Right atrium auricular region (tissue), 2 donors: ENCODE results near the gene TFEB. TPM values are rescaled to one million over a fixed set of nuclear protein-coding genes. Genes with fewer than 3 reads are reported as not detected.

Experiments used
- DNase-seq: peaks from one replicate; pipeline ENCODE4 v3.0.0-alpha.2; 2019; ENCODE audit warnings: low spot score
- H3K27ac ChIP-seq, 2 donors: fragments of 200-600 bp; sonication (generic); 1 replicate in 1 of 2; 2 replicates in 1 of 2; pipeline ENCODE4 v1.5.1; 2016 to 2019
- H3K27me3 ChIP-seq, 2 donors: fragments of 200-600 bp; sonication (generic); one replicate each; pipeline versions ENCODE4 v1.5.1 to v1.6.0; 2017 to 2019
- H3K36me3 ChIP-seq: fragments of 200-600 bp; sonication (generic); one replicate; pipeline ENCODE4 v1.5.1; 2016
- H3K4me1 ChIP-seq, 2 donors: fragments of 200-600 bp; sonication (generic); one replicate each; pipeline versions ENCODE4 v1.5.1 to v1.6.0; 2017 to 2019
- H3K4me3 ChIP-seq, 2 donors: fragments of 200-600 bp; sonication (generic); 1 replicate in 1 of 2; 2 replicates in 1 of 2; pipeline ENCODE4 v1.5.1; 2017 to 2019; ENCODE audit warnings: mild to moderate bottlenecking in 1 of 2, moderate library complexity in 1 of 2
- H3K9me3 ChIP-seq, 2 donors: fragments of 200-600 bp; sonication (generic); one replicate each; pipeline ENCODE4 v1.5.1; 2019
- total RNA-seq, 2 donors: library from RNA; depleted of rRNA; stranded (reverse); fragments of >200 nt; gene quantifications; one replicate each; pipeline ENCODE4 v1.1.0, GENCODE V29; 2016
- TF ChIP-seq, protein P1 (sequence below), 2 donors: fragments of 200-600 bp; sonication (generic); IDR thresholded peaks; one replicate each; pipeline ENCODE4 v1.5.1; 2019; ENCODE audit warnings: antibody characterized with exemption in 2 of 2

TFEB gene
- total RNA-seq, 2 donors from 2014 or later = 31.5 to 35.8 TPM

- no peaks in the 10 kb centered on the region for H3K4me1 ChIP-seq
- no peak overlapping the region for H3K4me3 ChIP-seq
- no peaks in the 10 kb centered on the region for H3K36me3 ChIP-seq
- TF ChIP-seq, protein P1, sequence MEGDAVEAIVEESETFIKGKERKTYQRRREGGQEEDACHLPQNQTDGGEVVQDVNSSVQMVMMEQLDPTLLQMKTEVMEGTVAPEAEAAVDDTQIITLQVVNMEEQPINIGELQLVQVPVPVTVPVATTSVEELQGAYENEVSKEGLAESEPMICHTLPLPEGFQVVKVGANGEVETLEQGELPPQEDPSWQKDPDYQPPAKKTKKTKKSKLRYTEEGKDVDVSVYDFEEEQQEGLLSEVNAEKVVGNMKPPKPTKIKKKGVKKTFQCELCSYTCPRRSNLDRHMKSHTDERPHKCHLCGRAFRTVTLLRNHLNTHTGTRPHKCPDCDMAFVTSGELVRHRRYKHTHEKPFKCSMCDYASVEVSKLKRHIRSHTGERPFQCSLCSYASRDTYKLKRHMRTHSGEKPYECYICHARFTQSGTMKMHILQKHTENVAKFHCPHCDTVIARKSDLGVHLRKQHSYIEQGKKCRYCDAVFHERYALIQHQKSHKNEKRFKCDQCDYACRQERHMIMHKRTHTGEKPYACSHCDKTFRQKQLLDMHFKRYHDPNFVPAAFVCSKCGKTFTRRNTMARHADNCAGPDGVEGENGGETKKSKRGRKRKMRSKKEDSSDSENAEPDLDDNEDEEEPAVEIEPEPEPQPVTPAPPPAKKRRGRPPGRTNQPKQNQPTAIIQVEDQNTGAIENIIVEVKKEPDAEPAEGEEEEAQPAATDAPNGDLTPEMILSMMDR (IDR thresholded peaks at IDR 0.05) = no peak
- no peak overlapping the region for H3K27ac ChIP-seq
- H3K9me3 ChIP-seq = no peaks in the 10 kb centered on the region
- no peak for DNase-seq
- no peaks in the 10 kb centered on the region for H3K27me3 ChIP-seq
Measured at GRCh38 chr6:41646026-41646795, 89.2 kb downstream of the TFEB start.

DNA sequence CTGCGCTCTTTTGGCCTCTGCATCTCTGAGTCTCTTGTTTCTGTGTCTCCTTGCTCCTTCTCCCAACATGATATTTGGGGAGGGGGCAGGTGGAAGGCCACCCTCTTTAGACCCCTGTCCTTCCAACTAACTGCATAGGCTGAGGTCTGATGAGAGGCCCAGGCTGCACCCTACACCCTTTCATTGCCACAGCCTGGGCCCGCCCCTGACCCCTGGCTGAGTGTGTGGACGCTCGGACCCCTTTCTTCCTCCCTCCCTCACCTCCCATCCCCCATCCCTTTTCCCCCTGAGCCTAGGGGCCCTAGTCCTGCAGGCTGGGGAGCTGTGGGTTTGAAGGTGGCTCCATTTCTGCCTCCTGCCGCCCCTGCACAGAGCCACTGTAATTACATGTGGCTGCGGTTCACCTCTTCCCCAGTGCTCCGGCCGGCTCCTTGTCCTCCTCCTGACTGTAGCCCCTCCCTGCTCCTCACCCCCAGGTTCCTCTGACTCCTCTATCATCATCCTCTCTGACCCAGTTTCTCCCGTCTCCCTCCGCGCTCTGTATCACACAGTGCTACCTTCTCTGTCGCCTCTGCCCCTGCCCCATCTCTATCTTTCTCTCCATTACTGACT is 90.3 kb downstream of the TFEB start:
- TF ChIP-seq, protein P1 (IDR thresholded peaks at IDR 0.05) = no peak
- DNase-seq = no peak
- no peak overlapping the region for H3K4me3 ChIP-seq
- H3K4me1 ChIP-seq = no peaks in the 10 kb centered on the region
- H3K27ac ChIP-seq = no peak overlapping the region
- H3K27me3 ChIP-seq = no peaks in the 10 kb centered on the region
- no peaks in the 10 kb centered on the region for H3K9me3 ChIP-seq
- H3K36me3 ChIP-seq = no peaks in the 10 kb centered on the region

DNA sequence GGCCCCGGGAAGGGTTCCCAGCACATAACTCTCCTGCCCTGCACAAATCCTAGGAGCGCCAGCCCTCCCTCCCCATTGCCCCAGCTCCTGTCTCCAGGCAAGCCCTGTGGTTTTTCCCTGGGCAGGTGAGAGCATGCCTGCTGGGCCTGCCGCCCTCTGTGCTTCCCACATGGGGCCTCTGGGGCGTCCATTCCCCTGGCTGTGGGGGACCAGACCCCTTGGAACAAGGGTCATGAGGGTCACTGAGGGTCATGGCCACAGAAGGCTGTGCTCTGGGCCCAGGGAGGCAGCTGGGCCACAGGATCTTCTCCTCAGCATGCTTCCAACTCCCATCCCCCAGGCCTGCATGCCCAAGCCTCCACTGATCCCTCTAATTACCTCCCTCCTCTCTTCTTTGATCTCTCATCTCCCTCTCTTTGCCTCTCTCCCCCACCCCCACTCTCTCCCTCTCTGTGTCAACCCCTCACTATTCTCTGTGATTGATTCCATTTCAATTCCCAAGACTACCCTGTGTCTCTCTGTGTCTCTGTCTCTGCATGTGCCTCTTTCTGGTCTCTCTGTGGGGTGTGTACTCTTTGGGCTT is 91.0 kb downstream of the TFEB start:
- H3K9me3 ChIP-seq = no peaks in the 10 kb centered on the region
- TF ChIP-seq, protein P1 (IDR thresholded peaks at IDR 0.05) = no peak
- H3K27me3 ChIP-seq = no peaks in the 10 kb centered on the region
- H3K4me3 ChIP-seq = no peak overlapping the region
- H3K36me3 ChIP-seq = no peaks in the 10 kb centered on the region
- no peak overlapping the region for H3K27ac ChIP-seq
- DNase-seq = no peak
- peaks cover 0 to 1% of the 10 kb centered on the region in 2 donors for H3K4me1 ChIP-seq

DNA sequence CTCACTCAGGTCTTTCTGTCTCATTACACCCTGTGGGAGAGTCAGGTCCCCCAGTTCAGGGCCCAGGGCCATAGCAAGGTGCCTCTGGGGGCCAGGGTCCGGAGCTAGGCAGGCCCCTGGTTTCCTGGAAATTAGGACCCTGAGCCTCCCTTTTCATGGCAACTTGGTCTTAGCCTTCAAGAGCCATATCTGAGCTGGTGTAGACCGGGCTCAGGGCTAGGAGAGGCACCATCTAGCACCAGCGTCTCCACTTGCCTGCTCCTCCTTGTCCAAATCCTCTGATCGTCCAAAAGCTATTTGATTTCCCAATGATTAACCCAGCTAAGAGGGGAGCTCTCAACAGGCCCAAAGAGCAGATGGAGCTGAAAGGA is 91.5 kb downstream of the TFEB start:
- Histone ChIP-seq H3K9me3 (no peaks in the 10 kb centered on the region), H3K4me3 (no peak overlapping the region), H3K27ac (no peak overlapping the region), H3K36me3 (no peaks in the 10 kb centered on the region), H3K27me3 (peaks cover 0 to 4% of the 10 kb centered on the region in 2 donors), H3K4me1 (peaks cover 0 to 6% of the 10 kb centered on the region in 2 donors)
- TF ChIP-seq, protein P1 (IDR thresholded peaks at IDR 0.05) = no peak
- no peak for DNase-seq

- peaks cover 3 to 8% of the 10 kb centered on the region in 2 donors for H3K27me3 ChIP-seq
- H3K27ac ChIP-seq = no peak overlapping the region
- DNase-seq = no peak
- H3K4me1 ChIP-seq = peaks cover 0 to 13% of the 10 kb centered on the region in 2 donors
- TF ChIP-seq, protein P1 (IDR thresholded peaks at IDR 0.05) = no peak
- H3K4me3 ChIP-seq = no peak overlapping the region
- H3K9me3 ChIP-seq = no peaks in the 10 kb centered on the region
- no peaks in the 10 kb centered on the region for H3K36me3 ChIP-seq
Measured at GRCh38 chr6:41642960-41643898, 92.2 kb downstream of the TFEB start.
